GM18951 (cell line): Measurements from ENCODE around the gene KCTD8.

Experiments used
- POLR2A ChIP-seq: IDR thresholded peaks from 4 replicates; pipeline ENCODE4 v1.6.1; 2011; ENCODE audit warnings: mild to moderate bottlenecking; ENCODE audit not compliant: insufficient read length, insufficient read depth; ENCODE audit errors: extremely low read depth
- in situ Hi-C: fragments of 300-500 bp; cut with MboI; formaldehyde crosslinking; loops from one replicate; pipeline ENCODE4 v1.12.0; 2022; ENCODE audit warnings: low sequenced_read_pairs, mixed read lengths, inconsistent platforms; ENCODE audit not compliant: unreplicated experiment

KCTD8 gene

DNA sequence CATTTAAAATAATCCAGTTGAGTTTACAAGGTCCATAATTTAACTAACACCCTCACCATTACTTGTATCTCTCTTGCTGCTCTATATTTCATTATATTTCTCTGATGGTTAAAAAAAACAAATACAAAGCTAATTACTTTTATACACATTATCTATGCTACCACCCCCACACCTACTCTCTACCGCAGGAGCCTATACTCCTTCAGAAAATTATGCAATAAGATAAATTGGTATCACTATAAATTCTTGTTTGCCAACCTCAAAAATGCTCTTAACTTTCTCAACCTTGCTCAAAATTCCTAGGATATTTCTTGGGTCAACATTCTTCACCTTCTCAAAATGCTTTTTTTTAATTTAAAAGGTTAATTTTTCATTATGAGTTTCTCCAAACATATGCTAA lies 282.7 kb downstream of the KCTD8 start:
- in situ Hi-C loops: no loop called here
- no peak for TF ChIP-seq POLR2A

DNA sequence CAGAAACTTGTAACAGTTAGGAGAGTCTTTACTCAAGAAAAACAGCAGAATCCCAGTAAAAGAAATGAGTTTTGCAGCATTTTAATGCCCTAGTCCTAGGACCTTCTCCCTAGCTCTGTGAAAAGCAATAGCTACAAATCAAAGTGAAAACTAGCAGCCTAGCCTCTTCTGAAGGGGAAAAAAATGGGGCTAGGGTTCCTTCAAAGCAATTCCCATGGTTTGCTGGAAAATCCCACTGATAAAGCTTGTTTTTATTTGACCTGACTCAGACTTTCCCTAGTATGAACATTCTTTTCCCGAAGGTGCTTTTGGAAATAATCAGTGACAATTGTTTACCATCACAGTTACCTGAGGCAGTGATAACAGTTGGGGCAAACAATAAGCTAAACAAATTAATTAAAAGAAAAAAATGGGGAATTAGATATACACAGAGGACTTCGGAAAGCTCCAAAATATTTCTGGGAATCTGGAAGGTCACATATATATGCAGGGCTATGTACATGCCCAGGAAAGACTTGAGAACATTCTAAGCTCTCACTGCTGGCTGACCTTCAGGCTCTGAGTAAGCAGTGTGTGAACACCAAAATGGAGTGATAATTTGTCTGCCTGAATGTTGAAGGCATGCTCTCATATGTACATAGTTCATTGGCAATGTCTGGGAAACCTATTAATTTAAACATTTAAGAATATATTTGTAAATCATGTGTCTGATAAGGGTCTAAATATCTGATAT lies 285.9 kb downstream of the KCTD8 start:
- no peak for TF ChIP-seq POLR2A
- in situ Hi-C loops: no loop called here

DNA sequence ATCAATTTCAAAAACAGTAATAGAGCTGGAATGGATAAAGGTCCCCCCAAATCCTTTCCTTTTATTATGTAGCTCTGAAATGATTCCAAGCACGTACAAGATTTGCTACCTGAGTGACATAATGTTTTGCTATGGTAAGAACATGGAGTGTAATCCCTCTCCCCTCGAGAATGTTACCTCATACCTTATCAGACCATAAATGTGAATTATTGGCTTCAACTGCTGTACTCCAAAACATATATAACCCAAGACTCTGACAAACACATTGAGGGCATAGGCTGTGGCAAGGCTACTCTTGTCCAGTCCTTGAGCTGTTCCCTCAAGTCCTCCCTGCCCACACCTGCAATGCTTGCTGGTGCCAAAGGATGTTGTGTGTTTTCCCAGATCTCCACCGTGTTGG lies 286.9 kb downstream of the KCTD8 start:
- in situ Hi-C loops: no loop called here

DNA sequence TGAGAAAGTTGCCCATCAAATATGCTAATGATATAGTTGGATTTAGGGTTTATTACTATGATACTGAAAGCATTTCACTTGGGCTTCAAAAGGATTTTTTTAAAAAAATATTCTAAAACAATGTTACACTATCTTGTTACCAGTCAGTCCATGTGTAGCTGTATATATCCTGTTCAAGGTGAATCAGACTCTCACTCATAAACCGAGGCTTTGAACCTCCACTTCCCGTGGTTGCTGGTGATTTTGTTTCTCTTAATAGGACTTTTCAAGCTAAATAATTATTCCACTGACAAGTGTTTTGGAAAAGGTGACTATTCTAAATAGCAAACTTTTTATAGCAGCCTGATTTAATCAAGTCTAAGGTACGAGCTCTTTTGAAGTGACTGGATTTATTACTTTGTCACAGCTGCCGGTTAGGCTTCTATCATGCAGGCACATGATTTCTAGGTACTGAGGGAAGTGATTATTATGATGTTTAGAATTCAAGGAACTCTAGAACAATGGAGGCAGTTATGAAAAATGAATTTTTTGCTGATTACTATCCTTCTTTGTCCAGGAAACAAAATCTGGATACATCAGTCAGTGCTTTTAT lies 287.7 kb downstream of the KCTD8 start:
- in situ Hi-C loops: no loop called here
- no peak for TF ChIP-seq POLR2A

More for the DNA sequence above, 286.9 kb downstream of the KCTD8 start:
- TF ChIP-seq POLR2A: no peak

GRCh38 chr4:44159991-44160390 lies 288.6 kb downstream of the KCTD8 start:
- in situ Hi-C loops: no loop called here
- TF ChIP-seq POLR2A: no peak

DNA sequence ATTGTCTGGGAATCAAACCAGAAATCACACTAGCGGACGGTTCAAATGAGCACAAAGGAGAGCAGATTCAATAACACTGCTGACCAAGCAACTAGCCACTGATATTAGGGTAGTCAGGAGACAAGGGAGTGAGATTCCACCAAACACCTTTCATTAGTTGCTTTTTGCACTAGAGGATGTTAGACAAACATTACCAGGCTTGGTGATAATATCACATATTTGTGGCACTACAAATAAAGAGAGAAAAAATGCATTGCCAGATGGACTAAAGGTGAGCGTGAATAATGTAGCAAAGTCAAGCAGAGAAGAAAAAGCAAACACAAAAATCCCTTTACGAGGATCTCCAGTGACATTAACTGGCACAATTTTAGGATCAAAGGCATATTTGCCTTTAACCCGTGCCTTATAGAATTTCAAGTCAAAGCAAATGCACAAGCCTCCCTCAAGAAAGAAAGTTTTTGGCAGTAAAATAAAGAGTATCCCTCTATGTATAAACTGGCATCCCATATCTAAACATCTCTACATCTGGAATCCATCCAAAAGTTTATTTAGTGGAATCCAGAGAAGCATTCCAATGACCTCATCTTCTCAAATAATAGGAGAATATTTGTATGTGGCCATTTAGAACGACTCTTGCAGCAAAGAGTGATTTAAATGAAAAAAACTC lies 290.9 kb downstream of the KCTD8 start:
- TF ChIP-seq POLR2A: no peak
- in situ Hi-C loops: no loop called here

DNA sequence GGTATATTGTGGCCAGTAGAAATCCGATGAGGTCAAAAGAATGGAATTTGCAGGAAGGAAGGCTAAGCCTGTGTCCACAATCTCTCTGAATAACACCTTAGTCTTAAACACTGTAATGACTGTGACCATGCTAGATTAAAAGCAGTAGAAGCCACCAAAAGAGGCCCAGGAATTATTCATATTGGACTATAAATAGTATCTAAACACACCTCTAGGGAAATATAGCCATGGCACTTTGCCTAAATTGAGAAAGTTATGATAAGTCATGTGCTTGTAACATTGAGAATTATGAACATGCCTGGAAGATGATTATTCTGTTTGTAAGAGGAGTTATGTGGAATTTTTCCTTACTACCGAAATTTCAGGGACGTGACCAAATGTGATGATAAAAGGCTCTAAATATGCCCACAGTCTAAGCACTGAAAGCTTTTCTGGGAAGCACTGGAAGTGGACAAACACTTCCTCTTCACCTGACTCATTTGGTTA lies 298.5 kb downstream of the KCTD8 start:
- no peak for TF ChIP-seq POLR2A
- in situ Hi-C loops: no loop called here

DNA sequence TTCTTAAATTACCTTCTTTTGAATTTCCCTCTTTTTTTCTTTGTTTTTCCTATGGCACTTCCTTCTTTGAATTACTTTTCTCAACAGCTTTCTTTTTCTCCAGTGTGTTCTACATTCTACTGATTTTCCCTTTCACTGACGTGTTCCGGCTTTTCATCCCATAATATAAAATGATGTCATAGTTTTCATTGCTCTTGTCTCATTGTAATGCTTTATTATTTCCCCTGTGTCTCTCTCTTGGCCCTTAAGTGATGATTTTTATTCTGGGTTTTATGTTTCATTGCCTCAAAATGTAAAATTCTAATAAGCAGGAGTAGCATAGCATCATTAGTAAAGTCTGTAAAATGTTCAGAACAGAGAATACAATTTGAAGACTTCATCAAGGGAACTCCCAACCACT lies 299.3 kb downstream of the KCTD8 start:
- TF ChIP-seq POLR2A: no peak
- in situ Hi-C loops: no loop called here

DNA sequence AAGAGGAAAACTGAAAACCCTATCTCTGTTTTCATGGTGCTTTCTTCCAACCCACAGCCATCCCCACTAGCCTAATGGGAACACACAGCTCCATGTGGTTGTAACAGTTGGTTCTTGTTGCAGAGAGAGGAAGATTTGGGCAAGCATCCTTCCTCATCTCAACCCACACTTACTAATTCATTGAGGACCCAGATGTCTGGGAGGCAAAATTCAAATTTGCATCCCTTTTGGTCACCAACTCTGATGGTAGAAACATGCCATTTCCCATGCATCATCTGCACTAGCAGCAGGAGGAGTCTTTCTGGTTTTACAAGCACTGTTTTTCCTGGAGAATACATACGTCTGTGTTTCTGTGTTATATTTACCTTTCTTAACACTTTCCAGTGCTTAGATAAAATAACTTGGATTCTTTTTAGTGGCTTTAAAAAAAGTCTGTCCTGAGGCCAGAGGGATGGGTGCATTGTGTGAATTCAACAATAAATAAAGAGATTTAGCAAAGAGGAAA lies 301.0 kb downstream of the KCTD8 start:
- no peak for TF ChIP-seq POLR2A
- in situ Hi-C loops: no loop called here

DNA sequence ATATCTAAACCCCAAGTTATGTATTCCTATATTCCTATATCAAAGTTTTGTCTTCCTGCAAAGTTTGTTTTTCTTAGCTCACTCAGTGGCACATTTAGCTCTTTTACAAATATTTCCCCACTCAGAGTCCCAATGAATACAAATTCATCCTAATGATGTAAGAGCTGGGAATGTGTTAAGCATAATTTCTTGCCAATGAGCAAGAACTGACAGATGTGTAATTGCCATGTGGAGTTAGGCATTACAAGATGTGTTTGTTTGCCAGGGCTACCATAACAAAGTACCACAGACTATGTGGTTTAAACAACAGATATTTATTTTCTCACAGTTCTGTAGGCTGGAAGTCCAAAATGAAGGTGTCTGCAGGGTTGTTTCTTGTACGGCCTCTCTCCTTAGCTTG lies 302.1 kb downstream of the KCTD8 start:
- in situ Hi-C loops: no loop called here
- no peak for TF ChIP-seq POLR2A

GRCh38 chr4:44145868-44146267 lies 302.7 kb downstream of the KCTD8 start:
- in situ Hi-C loops: no loop called here
- TF ChIP-seq POLR2A: no peak

DNA sequence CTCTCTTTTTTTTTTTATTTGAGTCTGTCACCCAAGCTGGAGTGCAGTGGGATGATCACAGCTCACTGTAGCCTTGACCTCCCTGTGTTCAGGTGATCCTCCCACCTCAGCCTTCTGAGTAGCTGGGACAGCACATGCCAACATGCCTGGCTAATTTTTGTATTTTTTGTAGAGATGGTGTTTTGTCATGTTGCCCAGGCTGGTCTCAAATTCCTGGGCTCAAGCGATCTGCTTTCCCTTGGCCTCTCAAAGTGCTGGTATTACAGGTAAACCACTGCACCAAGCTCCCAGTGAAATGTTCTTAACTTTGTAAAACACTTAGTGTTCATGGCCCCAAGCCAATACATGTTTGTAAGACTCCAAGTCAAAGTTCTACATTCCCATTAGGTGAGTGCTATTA lies 316.1 kb downstream of the KCTD8 start:
- no peak for TF ChIP-seq POLR2A
- in situ Hi-C loops: no loop called here
